Activated CD8-positive, alpha-beta memory T cell treated with anti-CD3 and anti-CD28 coated beads for 36 hours (primary cell): ENCODE results near the gene SH3BP4. TPM values are rescaled to one million over a fixed set of nuclear protein-coding genes. Genes with fewer than 3 reads are reported as not detected.
"Not testable (repeated sequence)": the region's sequence is repeated elsewhere in the genome, so short reads cannot be mapped to it uniquely, and the experiment has no call there.

Experiments
- CTCF ChIA-PET: fragments of 350-600 bp; sonication (Branson Sonifier 250); formaldehyde crosslinking; loops from one replicate; lab custom pipeline; 2021; ENCODE audit warnings: antibody characterized with exemption; lab: Charles Lee
- POLR2A ChIA-PET: fragments of 350-600 bp; sonication (Branson Sonifier 250); formaldehyde crosslinking; loops from one replicate; lab custom pipeline; 2021; ENCODE audit warnings: antibody characterized with exemption; lab: Charles Lee
- total RNA-seq, 2 experiments: library from RNA; stranded (reverse); gene quantifications; one replicate each; pipeline ENCODE4 v1.2.3, GENCODE V29; 2021

SH3BP4 gene
- total RNA-seq, 2 experiments from 2014 or later: not detected

- CTCF ChIA-PET: no interaction called here
- POLR2A ChIA-PET: no interaction called here
These were observed 94.1 kb downstream of the SH3BP4 start for GRCh38 chr2:235045973-235046343.

DNA sequence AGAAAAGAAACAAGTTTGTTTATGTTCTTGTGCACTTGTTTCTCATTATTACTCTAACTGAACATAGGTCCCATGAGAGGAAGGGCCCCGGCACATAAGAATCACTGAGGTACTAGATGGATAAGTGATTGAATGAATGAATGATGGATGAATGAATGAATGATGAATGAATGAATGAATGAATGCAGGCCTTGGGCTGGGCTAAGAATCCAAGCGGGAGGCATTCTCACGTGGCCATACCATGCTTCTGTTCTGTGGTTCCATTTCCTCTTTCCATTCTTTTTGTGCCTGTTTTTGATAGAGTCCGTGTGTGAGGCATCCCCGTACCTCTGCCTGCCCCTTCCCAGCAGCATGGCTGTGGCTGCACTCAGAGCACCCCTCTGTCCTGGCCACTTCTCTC lies 94.8 kb downstream of the SH3BP4 start:
- CTCF ChIA-PET: no interaction called here
- POLR2A ChIA-PET: no interaction called here

GRCh38 chr2:235047171-235048160 lies 95.6 kb downstream of the SH3BP4 start:
- ChIA-PET POLR2A (no interaction called here), CTCF (no interaction called here)

- POLR2A ChIA-PET: no interaction called here
- CTCF ChIA-PET: no interaction called here
These were observed 96.7 kb downstream of the SH3BP4 start for GRCh38 chr2:235048549-235048948.

DNA sequence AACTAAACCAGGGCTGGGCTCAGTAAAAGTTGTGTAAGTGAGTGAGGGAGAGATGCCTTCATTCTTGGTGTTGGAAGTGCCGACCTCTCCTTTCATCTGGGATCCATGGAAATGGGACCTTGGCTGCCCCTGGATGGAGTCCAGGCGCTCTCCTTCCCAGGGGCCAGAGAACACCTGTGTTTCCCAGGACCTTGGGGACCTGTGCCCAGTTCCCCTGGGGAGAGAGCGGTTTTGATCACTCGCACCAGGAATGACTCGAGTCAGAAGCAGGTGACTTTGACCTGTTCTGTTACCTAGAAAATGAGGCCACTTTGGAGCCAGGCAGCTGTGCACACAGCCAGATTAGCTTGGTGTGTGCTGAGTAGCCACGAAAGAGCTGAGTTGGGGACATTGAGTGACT lies 97.3 kb downstream of the SH3BP4 start:
- ChIA-PET POLR2A (no interaction called here), CTCF (no interaction called here)

DNA sequence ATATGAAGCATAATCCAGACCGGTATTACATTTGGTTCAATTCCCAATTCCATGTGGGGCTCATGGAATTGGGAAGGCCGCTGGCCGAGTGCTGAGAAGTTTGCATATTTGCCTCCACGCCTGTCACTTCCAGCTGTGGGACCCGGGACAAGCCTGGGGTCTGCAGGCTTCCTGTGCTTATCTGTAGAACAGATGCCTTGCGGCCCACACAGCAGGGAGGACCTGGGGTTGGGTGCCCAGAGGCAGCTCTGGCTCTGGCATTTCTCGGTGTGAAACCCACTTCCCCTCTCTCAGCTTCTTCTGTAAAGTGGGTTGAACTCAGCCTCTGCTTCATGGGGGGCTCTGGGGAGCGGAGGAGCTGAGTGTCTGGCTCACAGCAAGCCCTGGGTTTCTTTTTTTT lies 97.9 kb downstream of the SH3BP4 start:
- CTCF ChIA-PET: no interaction called here
- POLR2A ChIA-PET: no interaction called here

DNA sequence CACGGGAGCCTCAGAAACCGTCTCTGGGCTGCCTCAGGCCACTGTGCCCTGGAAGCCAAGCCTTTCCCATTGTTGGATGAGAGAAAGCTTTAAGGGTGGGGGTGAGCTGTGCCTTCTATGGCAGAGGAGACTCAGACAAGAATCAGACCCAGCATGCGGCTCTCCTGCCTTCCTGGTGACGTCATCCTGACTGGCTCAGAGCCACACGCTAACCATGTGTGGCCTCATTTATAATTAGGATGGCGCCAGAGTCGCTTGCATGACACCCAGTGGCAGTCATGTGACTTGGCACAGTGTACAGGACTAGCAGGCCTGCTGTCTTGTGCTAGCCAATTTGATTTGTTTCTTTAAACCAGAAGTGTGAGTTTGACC lies 99.1 kb downstream of the SH3BP4 start:
- ChIA-PET POLR2A (no interaction called here), CTCF (no interaction called here)

DNA sequence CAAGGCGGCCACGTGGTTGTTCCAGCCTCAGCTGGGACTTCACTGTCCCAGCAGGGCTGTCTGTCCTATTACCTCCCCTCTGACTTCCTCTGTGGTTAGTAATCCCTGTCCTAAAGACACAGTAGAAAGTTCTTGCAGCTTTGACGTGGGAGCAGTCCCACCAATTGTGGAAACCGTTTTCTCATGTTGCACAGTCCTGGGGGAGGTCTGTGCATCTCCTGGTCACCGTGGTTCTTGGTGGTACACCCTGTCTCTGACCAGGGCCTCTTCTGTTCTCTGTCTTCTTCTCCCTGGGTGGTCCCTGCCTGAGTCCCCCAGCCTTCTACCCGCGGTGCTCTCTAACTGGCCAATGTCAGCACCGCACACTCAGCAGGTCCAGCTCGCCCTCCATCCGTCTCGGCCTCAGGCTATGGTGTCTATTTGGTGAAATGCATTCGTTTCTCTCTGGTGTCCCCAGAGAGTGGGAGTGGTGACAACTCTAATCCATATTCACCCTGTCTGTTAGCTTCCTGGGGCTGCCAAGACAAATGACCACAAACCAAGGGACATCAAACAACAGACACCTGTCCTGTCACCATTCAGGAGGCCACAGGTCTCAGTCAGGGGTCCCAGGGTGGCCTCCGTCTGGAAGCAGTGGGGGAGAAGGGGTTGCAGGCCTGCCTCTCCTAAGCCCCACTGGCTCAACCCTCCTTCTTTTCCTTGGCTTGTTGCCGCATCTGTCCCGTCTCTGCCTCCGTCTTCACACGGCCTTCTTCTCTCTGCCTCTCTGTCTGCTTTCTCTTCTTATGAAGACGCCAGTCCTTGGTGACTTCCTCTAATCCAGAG lies 99.8 kb downstream of the SH3BP4 start:
- POLR2A ChIA-PET: no interaction called here
- CTCF ChIA-PET: no interaction called here

DNA sequence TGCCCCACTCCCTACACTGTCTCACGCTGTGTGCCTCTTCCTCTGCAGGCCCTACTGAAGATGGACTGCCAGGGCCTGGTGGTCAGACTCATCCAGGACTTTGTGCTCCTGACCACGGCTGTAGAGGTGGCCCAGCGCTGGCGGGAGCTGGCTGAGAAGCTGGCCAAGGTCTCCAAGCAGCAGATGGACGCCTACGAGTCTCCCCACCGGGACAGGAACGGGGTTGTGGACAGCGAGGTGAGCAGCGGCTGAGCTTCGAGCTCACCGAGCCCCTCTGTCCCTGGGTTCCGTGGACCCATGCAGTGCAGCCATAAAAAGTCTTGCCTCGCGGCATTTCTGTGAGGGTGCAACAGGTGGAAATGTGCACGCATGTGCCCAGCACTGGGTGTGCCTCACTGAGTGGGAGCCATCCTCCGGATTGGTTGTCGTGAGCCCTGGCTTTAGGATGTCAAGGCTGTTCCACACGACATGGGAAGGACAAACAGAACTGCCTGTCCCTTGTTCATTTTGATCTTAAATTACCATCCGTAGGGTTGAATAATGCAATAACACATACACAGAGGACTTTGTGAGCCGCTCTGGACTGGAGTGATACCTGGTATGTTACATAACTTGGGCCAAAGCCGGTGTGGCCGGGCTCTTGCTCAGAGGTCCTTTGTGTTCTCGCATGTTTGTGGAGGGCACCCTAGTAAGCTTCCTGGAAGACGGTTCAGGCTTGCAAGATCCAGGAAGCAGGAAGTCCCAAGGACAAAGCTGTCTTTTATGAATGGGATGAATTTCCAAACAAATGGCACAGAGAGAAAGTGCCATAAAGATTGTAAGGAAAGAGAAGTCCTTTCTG lies 100.9 kb downstream of the SH3BP4 start:
- CTCF ChIA-PET: no interaction called here
- POLR2A ChIA-PET: no interaction called here

DNA sequence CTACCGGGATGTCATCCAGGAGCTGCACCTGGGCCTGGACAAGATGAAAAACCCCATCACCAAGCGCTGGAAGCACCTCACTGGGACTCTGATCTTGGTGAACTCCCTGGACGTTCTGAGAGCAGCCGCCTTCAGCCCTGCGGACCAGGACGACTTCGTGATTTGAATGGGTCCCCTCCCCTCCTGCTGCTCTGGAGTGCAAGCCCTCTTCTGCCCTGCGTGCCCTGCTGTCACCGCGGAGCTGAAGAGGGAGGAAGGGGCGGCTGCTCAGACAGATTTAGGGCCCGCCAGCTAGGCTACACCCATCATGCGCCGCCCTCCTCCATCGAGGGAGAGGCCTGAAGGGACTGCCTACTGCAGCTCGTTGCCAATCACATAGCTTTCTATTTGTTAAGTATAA lies 101.8 kb downstream of the SH3BP4 start:
- CTCF ChIA-PET: no interaction called here
- POLR2A ChIA-PET: no interaction called here

GRCh38 chr2:235054475-235054874 lies 102.7 kb downstream of the SH3BP4 start:
- ChIA-PET POLR2A (no interaction called here), CTCF (no interaction called here)

DNA sequence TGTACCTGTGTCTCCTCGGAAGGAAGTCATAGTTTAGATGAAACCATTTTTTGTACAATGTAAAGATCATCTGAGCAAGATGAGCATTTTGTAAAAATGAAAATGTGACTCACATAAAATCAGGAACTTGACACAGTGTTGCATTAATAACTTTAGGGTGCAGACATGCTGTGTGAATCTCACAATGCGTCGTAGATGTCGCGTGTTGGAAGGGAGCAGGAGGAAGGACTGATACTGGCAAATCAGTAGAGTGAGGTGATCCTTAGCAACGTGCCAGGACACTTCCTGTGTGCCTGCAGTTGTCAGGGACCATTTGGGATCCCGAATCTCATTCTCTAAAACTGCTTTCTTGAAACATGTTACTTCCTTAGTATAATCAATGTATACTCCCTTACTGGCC lies 103.1 kb downstream of the SH3BP4 start:
- ChIA-PET POLR2A (no interaction called here), CTCF (no interaction called here)

DNA sequence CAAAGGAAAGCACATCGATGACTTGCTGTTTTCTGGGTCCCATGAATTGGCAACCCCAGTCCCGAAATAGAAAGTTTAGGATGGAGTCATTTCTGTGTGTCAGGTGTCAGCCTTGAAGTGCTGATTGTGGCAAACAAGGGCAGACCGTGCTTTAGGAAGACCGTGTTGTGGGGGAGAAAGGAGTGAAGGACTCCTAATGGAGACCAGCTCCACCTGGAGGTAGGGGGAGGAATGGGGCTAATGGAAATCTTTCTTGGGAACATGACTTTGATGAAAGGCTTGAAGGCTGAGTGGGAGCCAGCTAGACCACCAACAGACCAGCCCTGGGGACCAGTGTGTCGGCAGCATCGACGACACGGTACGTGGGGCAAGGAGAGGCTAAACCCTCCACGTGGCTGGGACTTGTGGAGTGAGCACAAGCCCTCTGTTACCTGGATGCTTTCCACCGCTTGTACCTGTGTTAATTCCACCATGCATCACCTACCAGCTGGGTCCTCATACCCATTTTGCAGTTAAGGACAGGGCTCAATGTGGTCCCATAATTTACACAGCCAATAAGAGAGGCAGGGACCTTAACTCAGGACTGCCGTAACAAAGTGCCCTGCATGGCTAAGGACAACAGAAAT lies 104.2 kb downstream of the SH3BP4 start:
- POLR2A ChIA-PET: no interaction called here
- CTCF ChIA-PET: no interaction called here

- POLR2A ChIA-PET: no interaction called here
- CTCF ChIA-PET: no interaction called here
These were observed 105.0 kb downstream of the SH3BP4 start for GRCh38 chr2:235056768-235057167.

- POLR2A ChIA-PET, CTCF ChIA-PET: not testable (repeated sequence)
These were observed 105.8 kb downstream of the SH3BP4 start for GRCh38 chr2:235057616-235058015.

GRCh38 chr2:235059161-235059560 lies 107.3 kb downstream of the SH3BP4 start:
- POLR2A ChIA-PET: no interaction called here
- CTCF ChIA-PET: no interaction called here

- POLR2A ChIA-PET: no interaction called here
- CTCF ChIA-PET: no interaction called here
These were observed 109.8 kb downstream of the SH3BP4 start for GRCh38 chr2:235061656-235062055.

DNA sequence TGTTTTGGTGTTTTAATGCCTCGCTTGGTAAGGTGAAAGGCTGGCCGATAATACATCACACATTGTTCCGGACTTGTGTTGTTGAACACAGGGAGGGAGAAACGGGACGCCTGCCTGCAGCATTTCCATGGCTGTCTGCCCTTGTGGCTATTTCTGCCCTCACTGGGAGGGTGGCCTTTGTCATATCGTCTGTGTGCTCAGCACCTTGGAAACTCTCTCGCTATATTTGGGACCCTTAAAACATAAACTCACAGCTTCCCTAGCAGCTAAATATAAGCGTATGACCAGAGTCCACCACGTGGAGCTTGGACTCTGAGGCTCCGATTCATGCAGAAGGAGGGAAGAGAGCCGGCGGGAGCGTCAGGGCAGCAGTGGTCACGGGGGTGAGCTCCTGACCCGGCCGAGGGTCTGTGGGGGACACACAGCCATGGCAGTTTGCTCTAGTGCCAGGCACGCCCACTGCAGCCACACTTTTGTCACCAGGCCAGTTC lies 111.7 kb downstream of the SH3BP4 start:
- CTCF ChIA-PET: no interaction called here
- POLR2A ChIA-PET: no interaction called here

GRCh38 chr2:235064976-235065375 lies 113.2 kb downstream of the SH3BP4 start:
- CTCF ChIA-PET: no interaction called here
- POLR2A ChIA-PET: no interaction called here
